ENCODE results near the gene HMX3.

The HMX3 gene

GRCh38 chr10:123134343-123134914 is 1.3 kb upstream of the HMX3 start:
- no peak for DNase-seq (ENCODE audit: low spot score)

- no peak for DNase-seq (ENCODE audit: low spot score)
Observed at GRCh38 chr10:123134915-123135414, 805 bp upstream of the HMX3 start.

GRCh38 chr10:123136221-123136805 is 543 bp downstream of the HMX3 start:
- DNase-seq (ENCODE audit: low spot score), result no peak

GRCh38 chr10:123136806-123137642 is 1.3 kb downstream of the HMX3 start:
- DNase-seq (ENCODE audit: low spot score), result no peak

GRCh38 chr10:123139165-123139520 is 3.4 kb downstream of the HMX3 start:
- no peak for DNase-seq (ENCODE audit: low spot score)

GRCh38 chr10:123139521-123140163 is 3.9 kb downstream of the HMX3 start:
- DNase-seq (ENCODE audit: low spot score), result peak; percentile 36

GRCh38 chr10:123140164-123140982 is 4.6 kb downstream of the HMX3 start:
- DNase-seq (ENCODE audit: low spot score), result no peak

- no peak for DNase-seq (ENCODE audit: low spot score)
Observed at GRCh38 chr10:123140983-123141390, 5.2 kb downstream of the HMX3 start.

GRCh38 chr10:123141791-123142700 is 6.3 kb downstream of the HMX3 start:
- no peak for DNase-seq (ENCODE audit: low spot score)

GRCh38 chr10:123142701-123143161 is 7.0 kb downstream of the HMX3 start:
- no peak for DNase-seq (ENCODE audit: low spot score)

GRCh38 chr10:123143162-123143824 is 7.5 kb downstream of the HMX3 start:
- no peak for DNase-seq (ENCODE audit: low spot score)

GRCh38 chr10:123143825-123144168 is 8.0 kb downstream of the HMX3 start:
- no peak for DNase-seq (ENCODE audit: low spot score)

- no peak for DNase-seq (ENCODE audit: low spot score)
Observed at GRCh38 chr10:123144697-123145541, 9.1 kb downstream of the HMX3 start.

GRCh38 chr10:123145542-123146012 is 9.8 kb downstream of the HMX3 start:
- no peak for DNase-seq (ENCODE audit: low spot score)

- DNase-seq (ENCODE audit: low spot score), result no peak
Observed at GRCh38 chr10:123146013-123146893, 10.5 kb downstream of the HMX3 start.

GRCh38 chr10:123146894-123147634 is 11.3 kb downstream of the HMX3 start:
- DNase-seq (ENCODE audit: low spot score), result no peak
